Bronchus fibroblast of lung (primary cell): ENCODE measurements around the gene TYRO3. TPM values are rescaled to one million over a fixed set of nuclear protein-coding genes. Genes with fewer than 3 reads are reported as not detected.

ENCODE experiments used
- total RNA-seq: library from RNA; depleted of rRNA; stranded (reverse); fragments of >200 nt; gene quantifications from 2 replicates; pipeline ENCODE4 v1.2.3, GENCODE V29; 2015

TYRO3 gene
- 3.9 and 6.4 TPM in 2 replicates for total RNA-seq

DNA sequence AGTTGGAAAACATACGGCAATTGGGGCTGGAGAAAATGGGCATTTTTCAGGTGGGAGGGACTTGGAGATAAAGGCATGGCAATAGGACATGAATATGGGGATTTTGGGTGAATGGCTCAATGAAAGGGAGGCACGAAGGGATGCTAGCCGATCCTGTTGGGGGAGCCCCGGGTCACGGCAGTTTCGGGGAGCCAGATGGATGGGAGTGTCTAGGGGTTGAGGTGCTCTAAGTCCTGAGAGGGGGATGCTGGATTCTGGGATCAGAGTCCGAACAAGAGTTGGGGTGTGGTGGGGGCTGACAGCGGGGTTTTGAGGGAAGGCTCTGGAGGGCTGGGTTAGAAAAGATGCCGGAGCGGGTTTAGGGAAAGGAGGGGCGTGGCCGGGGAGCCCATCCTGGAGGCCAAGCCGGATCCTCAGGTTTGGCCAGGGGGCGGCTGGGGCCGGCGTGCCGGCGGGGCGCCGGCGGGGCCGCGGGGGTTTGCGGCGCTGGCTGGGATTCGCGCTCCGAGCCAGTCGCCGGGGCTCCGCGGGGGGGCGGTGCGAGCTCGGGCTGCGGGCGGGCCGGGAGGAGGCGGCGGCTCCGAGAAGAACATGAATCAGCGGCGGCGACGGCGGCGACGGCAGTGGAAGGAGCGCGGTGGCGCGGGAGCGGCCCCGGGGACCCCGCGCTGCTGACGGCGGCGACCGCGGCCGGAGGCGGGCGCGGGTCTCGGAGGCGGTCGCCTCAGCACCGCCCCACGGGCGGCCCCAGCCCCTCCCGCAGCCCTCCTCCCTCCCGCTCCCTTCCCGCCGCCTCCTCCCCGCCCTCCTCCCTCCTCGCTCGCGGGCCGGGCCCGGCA is at the start of gene TYRO3:
TSS of gene TYRO3 (plus strand) at position 813 of the 839 bp plus-strand sequence. CDS start 46 bp downstream, outside the sequence.

DNA sequence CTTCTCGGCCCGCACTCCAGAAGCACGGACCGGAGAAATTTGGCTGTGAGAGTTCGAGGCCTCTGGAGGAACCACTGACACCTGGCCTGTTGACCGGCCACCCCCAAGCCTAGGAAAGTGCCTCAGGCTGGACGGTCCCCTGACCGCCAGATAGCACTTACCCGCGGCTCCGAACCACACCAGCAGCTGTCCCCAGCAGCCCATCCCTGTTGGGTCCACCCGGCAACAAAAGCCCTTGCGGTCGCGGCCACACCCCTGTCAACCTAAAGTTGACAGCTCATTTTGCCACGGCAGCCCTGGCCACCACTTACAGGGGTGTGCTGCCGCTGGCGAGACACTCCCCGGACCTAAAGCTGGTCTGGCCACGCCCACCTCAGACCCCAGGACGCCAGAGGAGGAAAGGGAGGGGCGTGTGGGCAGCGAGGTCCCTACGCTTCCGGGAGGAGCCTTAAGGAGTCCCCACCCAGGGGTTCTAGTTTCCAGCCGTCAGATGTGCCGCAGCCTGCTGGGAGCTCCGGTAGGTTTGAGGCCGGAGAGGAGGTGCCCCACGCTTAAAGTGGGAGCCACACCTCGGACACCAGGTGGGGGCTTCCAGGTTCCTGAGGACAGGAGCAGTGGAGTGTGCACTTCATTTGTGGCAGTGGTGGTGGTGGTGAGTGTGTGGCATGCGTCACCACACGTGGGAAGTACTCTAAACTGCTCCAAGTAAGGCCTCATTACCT is 45.3 kb upstream of the TYRO3 start, which contains the start of gene LTK:
TSS of gene LTK (minus strand) at position 322 of the 722 bp plus-strand sequence. CDS start at position 204, 118 bp downstream.

Other genes starting within 250 kb of the TYRO3 start
- 21.3 and 24.2 TPM in 2 replicates for gene OIP5, start 226.6 kb upstream of the TYRO3 start, total RNA-seq
- gene NUSAP1, start 226.3 kb upstream of the TYRO3 start, total RNA-seq = 106 and 111 TPM in 2 replicates
- 20.1 and 25.4 TPM in 2 replicates for gene NDUFAF1, start 156.7 kb upstream of the TYRO3 start, total RNA-seq
- 13.4 and 15.5 TPM in 2 replicates for gene RTF1, start 142.1 kb upstream of the TYRO3 start, total RNA-seq
- gene ITPKA, start 65.3 kb upstream of the TYRO3 start, total RNA-seq = 12.4 and 15.6 TPM in 2 replicates
- 0.50 and 0.59 TPM in 2 replicates for gene LTK, start 45.4 kb upstream of the TYRO3 start, total RNA-seq
- gene RPAP1, start 15.0 kb upstream of the TYRO3 start, total RNA-seq = 16.8 TPM in 2 replicates
- gene MGA, start 101.2 kb downstream of the TYRO3 start, total RNA-seq = 7.4 and 7.7 TPM in 2 replicates
- 9.9 and 10.1 TPM in 2 replicates for gene MAPKBP1, start 215.3 kb downstream of the TYRO3 start, total RNA-seq